Gastroesophageal sphincter (tissue), 3 donors: ENCODE measurements around the gene FAM83C.

Experiments
- EP300 ChIP-seq: sonication (generic); formaldehyde crosslinking; IDR thresholded peaks from one replicate; pipeline ENCODE4 v1.6.1; 2017; ENCODE audit warnings: antibody characterized with exemption, mild to moderate bottlenecking
- POLR2AphosphoS5 ChIP-seq: sonication (generic); formaldehyde crosslinking; IDR thresholded peaks from one replicate; pipeline ENCODE4 v1.6.1; 2017; ENCODE audit warnings: antibody characterized with exemption
- TF ChIP-seq, protein P1 (sequence below), 4 experiments: fragments of 200-600 bp in 2 of 4; fragments of 450-650 bp in 2 of 4; sonication (generic) in 1 of 4; IDR thresholded peaks; one replicate each; pipeline ENCODE4 v1.5.1; 2017 to 2019; ENCODE audit warnings: antibody characterized with exemption in 4 of 4, mild to moderate bottlenecking in 2 of 4, moderate library complexity in 2 of 4

DNA sequence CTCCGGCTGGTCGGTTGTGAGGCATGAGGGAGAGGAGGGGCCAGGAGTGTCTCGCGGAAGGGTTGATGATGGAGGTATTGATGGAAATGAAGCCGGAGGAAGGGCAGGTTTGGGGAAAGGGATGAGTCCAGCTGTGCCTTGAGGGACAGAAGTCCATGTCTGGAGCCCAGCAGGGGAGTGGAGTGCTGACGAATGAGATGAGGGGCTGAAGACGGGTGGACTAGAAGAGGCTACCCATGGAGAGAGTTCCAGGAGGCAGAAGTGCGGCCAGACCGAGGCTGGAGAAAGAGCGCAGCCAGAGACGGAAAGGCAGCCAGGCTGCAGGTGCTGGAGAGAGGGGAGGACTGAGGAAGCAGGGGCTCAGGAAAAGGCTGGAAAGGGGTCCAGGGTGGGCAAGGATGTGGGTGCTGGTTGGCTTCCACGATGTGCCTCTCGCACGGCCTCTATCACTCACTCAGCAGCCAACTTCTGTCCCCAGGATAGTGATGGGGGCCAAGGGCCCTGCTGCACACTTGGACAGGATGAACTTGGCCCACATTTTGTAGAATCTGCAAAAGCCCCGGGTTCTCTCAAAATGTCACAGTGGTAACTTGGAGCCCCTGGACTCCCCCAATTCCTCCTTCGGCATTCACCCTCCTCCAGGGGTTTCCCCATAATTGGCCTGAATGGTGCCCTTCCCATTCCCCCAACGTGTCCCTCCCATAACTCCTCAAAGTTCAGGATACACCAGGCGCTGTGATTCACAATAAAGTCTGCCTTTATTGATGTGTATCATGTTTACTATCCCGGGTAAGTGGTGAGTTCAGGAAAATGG, 7.0 kb downstream of the FAM83C start:
- TF ChIP-seq, protein P1, sequence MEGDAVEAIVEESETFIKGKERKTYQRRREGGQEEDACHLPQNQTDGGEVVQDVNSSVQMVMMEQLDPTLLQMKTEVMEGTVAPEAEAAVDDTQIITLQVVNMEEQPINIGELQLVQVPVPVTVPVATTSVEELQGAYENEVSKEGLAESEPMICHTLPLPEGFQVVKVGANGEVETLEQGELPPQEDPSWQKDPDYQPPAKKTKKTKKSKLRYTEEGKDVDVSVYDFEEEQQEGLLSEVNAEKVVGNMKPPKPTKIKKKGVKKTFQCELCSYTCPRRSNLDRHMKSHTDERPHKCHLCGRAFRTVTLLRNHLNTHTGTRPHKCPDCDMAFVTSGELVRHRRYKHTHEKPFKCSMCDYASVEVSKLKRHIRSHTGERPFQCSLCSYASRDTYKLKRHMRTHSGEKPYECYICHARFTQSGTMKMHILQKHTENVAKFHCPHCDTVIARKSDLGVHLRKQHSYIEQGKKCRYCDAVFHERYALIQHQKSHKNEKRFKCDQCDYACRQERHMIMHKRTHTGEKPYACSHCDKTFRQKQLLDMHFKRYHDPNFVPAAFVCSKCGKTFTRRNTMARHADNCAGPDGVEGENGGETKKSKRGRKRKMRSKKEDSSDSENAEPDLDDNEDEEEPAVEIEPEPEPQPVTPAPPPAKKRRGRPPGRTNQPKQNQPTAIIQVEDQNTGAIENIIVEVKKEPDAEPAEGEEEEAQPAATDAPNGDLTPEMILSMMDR (IDR thresholded peaks at IDR 0.05), result no peak
- TF ChIP-seq EP300 (no peak), POLR2AphosphoS5 (no peak)
